CD4-positive, alpha-beta T cell treated with Interleukin-15 for 4 hours (primary cell): ENCODE data around the gene SLC6A5.

Experiments used
- DNase-seq: peaks from one replicate; pipeline ENCODE4 v3.0.0-alpha.2; 2020; ENCODE audit warnings: low spot score

The SLC6A5 gene

DNA sequence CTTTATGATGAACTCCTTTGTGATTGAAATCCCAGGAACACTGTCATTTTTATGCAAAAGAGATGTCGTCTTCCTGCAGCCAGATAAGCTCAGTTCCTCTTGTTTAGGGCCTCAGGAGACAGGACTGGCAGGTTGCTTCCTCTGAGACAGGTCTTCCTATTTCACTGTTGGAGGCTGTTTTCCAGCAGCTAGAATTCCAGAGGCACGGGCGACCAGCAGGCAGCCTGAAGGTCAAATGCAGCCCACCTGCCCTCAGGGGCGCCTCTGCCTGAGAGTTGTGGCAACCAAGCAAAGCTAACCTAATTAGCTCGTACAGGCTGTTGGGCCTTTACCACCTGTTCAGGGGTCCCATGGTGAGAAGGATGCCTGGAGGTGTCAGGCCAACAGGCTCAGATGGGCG, 22.3 kb downstream of the SLC6A5 start:
- no peak for DNase-seq

- DNase-seq = no peak
Measured at GRCh38 chr11:20623252-20623651, 23.8 kb downstream of the SLC6A5 start.

- DNase-seq = no peak
Measured at GRCh38 chr11:20626279-20626678, 26.9 kb downstream of the SLC6A5 start.

- DNase-seq = no peak
Measured at GRCh38 chr11:20627026-20627425, 27.6 kb downstream of the SLC6A5 start.

- no peak for DNase-seq
Measured at GRCh38 chr11:20627701-20628100, 28.3 kb downstream of the SLC6A5 start.

GRCh38 chr11:20631519-20632168, 32.2 kb downstream of the SLC6A5 start:
- no peak for DNase-seq

GRCh38 chr11:20632169-20632532, 32.7 kb downstream of the SLC6A5 start:
- DNase-seq = no peak

- DNase-seq = no peak
Measured at GRCh38 chr11:20634044-20634443, 34.6 kb downstream of the SLC6A5 start.

DNA sequence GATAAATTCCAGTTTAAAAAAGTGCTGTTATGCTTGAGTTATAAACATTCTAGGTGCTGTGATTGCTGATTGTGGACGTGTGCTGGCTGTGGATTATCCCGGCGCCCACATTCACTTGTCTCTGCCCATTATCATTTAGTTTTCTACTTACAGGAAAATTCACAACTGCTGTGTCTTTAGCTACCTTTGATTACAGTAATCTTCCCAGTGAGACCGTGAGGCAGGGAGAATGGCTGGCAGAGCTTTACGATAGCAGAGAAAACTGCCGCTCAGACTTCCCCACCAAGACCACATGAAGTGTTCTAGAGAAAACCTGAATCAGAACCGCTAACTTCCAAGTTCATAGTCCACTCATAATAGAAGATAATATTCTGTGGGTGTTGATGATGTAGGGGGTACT, 35.4 kb downstream of the SLC6A5 start:
- no peak for DNase-seq

DNA sequence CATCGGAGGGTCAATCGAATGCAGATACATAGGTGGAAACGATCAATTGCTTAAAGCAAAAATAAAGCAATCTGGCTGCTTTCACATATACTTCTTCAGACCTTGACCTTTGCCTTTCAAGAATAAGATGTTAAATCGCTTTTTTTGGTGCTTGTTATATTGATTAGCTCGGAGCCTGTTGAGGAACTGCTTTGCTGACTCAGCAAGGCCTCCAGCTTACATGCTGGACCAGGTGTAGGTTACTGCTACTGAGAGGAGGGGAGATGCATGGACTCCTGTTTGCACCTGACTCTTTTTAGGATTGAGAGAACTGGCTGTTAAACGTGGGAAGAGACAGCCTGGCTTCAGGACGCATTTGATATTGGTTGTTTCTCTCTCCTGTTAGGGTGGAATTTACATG, 38.7 kb downstream of the SLC6A5 start:
- no peak for DNase-seq

GRCh38 chr11:20639688-20640087, 40.3 kb downstream of the SLC6A5 start:
- DNase-seq = no peak

GRCh38 chr11:20640401-20640800, 41.0 kb downstream of the SLC6A5 start:
- DNase-seq = no peak

- no peak for DNase-seq
Measured at GRCh38 chr11:20644360-20644759, 45.0 kb downstream of the SLC6A5 start.

DNA sequence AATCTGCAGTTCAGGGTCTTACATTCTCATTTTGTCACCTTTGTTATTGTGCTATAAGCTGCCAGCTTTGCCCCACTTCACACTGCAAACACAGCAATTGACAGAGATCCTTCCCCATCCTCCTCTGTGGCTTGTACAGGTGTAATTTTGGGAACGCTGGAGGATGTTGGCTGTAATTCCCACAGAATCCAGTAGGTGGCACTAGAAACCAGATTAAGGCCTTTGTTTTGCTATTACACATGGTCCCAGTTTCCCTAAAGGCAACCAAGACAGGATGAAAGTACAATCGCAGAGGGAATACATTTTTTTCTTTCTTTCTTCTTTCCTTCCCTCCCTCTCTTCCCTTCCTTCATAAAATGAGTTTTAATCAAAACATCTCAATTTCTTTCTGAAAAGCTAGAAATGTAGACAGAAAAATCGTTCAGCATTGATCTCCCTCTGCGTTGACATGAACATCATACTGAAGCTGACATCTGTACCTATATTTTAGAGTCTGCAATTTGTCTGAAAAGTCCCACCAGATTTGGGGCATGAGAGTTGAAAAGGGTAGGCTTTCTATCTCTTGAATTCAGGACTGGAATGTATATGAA, 48.7 kb downstream of the SLC6A5 start:
- peak; percentile 48 for DNase-seq

DNA sequence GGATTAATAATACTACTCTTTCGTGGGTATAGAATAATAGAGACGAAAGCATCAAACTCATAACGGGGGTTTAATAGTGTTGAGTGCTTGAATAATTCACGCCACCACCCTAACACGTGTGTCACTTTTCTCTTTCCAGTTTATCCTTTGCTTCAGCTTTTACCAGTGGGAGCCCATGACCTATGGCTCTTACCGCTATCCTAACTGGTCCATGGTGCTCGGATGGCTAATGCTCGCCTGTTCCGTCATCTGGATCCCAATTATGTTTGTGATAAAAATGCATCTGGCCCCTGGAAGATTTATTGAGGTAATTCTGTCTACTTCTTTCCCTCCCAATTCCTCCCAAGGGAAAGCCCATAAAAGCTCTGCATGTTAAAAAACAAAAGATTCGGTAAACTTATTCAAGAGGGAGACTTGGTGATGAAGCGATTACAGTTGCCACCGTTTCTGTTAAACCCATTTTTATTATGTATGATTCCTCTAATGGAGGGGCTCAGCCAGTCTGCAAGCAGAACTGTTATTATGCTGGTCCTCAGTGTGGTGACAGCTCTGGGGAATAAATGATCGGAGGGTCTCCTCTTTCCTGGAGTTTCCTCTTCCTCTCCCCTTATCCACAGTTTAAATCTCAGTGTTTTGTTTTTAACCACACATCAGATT, 52.9 kb downstream of the SLC6A5 start:
- no peak for DNase-seq

GRCh38 chr11:20654038-20654437, 54.6 kb downstream of the SLC6A5 start:
- DNase-seq = no peak

GRCh38 chr11:20656901-20657300, 57.5 kb downstream of the SLC6A5 start:
- no peak for DNase-seq

- DNase-seq = no peak
Measured at GRCh38 chr11:20658135-20658534, 58.7 kb downstream of the SLC6A5 start.

DNA sequence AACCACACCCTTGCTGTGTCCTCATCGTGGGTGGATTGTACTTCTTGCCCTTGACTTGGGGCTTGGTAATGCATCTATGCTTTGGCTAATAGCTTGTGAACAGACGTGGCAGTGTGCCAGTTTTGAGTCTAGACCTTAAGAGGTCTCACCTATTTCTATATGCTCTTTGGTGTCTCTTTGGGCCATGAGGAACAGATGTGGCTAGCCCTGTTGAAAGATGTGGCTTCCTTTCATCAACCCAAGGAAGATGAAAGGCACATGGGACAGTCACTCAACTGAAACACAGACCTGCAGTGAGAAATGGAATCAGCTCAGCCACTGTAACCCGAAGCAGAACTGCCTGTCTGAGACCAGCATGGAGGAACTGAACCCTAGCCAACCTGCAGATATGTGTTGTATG, 62.0 kb downstream of the SLC6A5 start:
- no peak for DNase-seq

GRCh38 chr11:20661850-20662249, 62.4 kb downstream of the SLC6A5 start:
- no peak for DNase-seq

DNA sequence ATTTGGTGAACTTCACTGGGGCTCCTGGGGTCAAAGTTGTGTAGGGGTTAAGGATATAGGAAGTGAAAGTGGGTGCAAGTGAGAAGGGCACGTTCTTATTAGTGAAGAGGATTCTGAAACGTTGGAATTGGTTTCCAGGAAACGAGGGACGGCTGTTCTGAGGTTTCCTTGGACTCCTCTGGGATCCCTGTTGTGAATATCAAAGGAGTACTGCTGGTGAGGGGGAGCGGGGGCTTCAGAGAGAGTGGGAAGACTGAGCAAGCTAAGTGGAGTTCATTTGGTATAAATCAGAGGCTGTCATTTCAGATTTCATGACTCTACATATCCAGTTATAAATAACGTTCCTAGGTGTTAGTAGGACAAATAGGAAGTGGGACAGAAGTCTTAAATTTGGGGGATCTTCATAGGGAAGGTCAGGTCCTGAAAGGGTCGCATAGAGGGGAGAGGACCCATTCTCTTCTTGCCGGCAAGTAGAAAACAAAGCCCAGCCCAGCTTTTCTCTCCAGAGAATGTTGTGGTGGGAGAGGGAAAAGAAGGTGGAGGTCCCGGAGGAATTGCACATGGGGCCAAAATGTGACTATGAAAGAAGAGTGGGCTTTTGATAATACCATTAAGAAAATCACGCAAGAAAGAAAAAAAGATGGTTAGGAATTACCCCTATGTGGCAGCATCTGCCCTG, 68.9 kb downstream of the SLC6A5 start:
- no peak for DNase-seq

- no peak for DNase-seq
Measured at GRCh38 chr11:20668844-20669819, 69.7 kb downstream of the SLC6A5 start, which contains the start of gene NELL1. TSS of gene NELL1 (plus strand) at chr11:20669586.
